ENCODE measurements around the gene GNB1L. TPM values are rescaled to one million over a fixed set of nuclear protein-coding genes. Genes with fewer than 3 reads are reported as not detected.
"Not testable (repeated sequence)": the region's sequence is repeated elsewhere in the genome, so short reads cannot be mapped to it uniquely, and the experiment has no call there.

Gene GNB1L
- total and polyA plus RNA-seq, 8 donors = 2.1 to 4.8 (median 3.6) TPM

DNA sequence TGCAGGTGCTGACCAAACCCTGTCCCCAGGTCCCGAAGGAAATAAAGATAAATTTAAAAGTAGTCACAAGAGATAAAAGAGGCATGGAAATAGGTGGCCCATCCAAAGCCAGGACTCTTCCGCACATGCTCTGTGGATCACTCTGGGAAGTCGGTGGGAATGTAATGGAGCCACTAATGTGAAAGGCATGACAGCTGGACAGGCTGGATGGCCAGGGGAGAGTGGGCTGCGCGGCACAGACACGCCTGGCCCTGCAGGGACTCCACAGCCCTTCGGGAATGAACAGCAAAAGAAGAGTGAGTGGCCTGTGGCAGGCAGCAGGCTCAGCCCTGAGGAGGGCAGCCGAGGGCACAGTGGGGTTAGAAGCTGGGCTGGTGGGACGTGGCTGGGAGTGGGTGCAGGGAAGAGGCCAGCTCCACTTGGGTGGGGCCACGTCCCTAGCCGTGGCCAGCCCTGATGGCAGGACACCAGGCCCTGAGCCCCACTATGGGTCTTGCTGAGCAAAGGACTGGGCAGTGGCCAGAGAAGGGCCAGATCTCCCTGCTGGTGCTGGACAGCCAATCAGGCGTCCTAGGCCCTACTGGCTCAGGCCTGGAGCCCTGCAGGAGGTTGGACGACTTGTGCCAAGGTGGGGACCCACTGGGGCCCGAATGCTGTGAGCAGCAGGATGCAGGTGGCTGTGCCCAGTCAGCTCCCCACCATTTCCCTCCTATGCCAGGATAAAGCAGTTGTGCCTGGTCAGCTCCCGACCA lies 31.3 kb upstream of the GNB1L start:
- Histone ChIP-seq H3K27ac (no peak overlapping the region), H3K36me3 (no peaks in the 10 kb centered on the region)

DNA sequence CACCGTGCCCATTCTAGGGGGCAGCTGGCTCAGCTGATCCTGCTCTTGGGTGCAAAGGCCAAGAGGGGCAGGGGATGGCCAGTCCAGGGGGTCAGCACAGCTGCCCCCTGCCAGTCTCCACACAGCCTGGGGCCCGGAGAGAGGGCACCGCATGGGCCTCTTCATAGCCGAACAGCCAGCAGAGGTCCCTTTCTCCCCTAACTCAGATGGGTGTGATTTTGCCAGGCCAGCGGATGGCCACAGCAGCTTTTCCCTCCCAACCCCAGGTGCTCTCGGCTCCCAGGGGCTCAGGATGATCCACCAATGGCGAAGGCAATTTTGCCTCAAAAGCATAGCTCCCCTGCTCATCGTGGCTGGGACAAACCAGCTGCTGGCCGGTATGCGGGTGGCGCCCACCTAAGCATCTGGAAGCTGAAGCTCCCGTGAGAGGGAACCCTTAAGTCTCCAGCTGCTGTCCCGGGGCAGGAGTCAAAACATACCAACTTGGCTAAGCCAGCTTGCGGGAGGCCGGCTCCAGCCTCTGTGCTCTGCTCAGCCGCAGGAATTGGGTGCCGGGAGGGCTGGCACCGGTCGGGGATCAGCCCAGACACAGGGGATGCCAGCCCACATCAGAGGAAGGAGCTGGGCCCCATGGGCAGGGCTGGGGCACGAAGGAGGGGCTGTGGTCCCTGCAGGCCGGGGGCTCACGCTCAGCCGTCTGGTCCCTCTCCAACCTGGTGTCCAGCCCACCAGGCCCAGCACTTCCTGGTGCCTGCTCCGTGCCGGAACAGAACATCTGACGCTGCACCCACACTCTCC lies 30.5 kb upstream of the GNB1L start:
- ATAC-seq (no peak), DNase-seq (peak in 2 of 6 donors; percentile 45 to 54), FAIRE-seq (no peak)
- Histone ChIP-seq H3K36me3 (no peaks in the 10 kb centered on the region), H3K4me1 (no peaks in the 10 kb centered on the region), H3K27me3 (no peaks in the 10 kb centered on the region), H3K9me3 (no peaks in the 10 kb centered on the region), H3K4me3 (no peak overlapping the region), H3K27ac (no peak overlapping the region)
- WGBS, 2 donors = 90% methylated on average over 26 of the region's 26 CpGs
- TF ChIP-seq CTCF (IDR thresholded peaks at IDR 0.05) = no peak
- intact Hi-C loops (cut with DNase I) = no loop called here

More for the DNA sequence above, 31.3 kb upstream of the GNB1L start:
- H3K4me3 ChIP-seq = no peak overlapping the region
- no peaks in the 10 kb centered on the region for H3K9me3 ChIP-seq
- no peak for TF ChIP-seq CTCF (IDR thresholded peaks at IDR 0.05)
- 79 to 82% methylated on average over 15 of the region's 15 CpGs for WGBS, 2 donors
- H3K4me1 ChIP-seq = no peaks in the 10 kb centered on the region
- H3K27me3 ChIP-seq = no peaks in the 10 kb centered on the region
- intact Hi-C loops (cut with DNase I) = no loop called here
- ATAC-seq = no peak
- FAIRE-seq = no peak
- peak in 2 of 6 donors; percentile 37 to 43 for DNase-seq

- H3K27ac ChIP-seq = no peak overlapping the region
- 91 to 93% methylated on average over 15 of the region's 15 CpGs for WGBS, 2 donors
- H3K36me3 ChIP-seq = no peaks in the 10 kb centered on the region
- H3K4me1 ChIP-seq = no peaks in the 10 kb centered on the region
- ATAC-seq = no peak
- DNase-seq = peak in 2 of 6 donors; percentile 41 to 42
- no peak for TF ChIP-seq CTCF (IDR thresholded peaks at IDR 0.05)
- no peak for FAIRE-seq
- intact Hi-C loops (cut with DNase I) = no loop called here
- H3K27me3 ChIP-seq = no peaks in the 10 kb centered on the region
- no peak overlapping the region for H3K4me3 ChIP-seq
- H3K9me3 ChIP-seq = no peaks in the 10 kb centered on the region
Measured at GRCh38 chr22:19884161-19884953, 29.7 kb upstream of the GNB1L start.

- 89 to 90% methylated on average over 8 of the region's 8 CpGs for WGBS, 2 donors
- FAIRE-seq; H3K4me3 ChIP-seq; H3K9me3 ChIP-seq; H3K27me3 ChIP-seq; H3K27ac ChIP-seq; ATAC-seq; DNase-seq; intact Hi-C loops (cut with DNase I); H3K36me3 ChIP-seq; H3K4me1 ChIP-seq: not testable (repeated sequence)
Measured at GRCh38 chr22:19883446-19883845, 28.8 kb upstream of the GNB1L start.

Measured in pancreas (tissue), 10 donors.